Femur (tissue), 1 donor: ENCODE measurements around the gene BOD1L2.

Experiments
- DNase-seq: peaks from one replicate; pipeline ENCODE4 v3.0.0-alpha.2; 2017

Gene BOD1L2

DNA sequence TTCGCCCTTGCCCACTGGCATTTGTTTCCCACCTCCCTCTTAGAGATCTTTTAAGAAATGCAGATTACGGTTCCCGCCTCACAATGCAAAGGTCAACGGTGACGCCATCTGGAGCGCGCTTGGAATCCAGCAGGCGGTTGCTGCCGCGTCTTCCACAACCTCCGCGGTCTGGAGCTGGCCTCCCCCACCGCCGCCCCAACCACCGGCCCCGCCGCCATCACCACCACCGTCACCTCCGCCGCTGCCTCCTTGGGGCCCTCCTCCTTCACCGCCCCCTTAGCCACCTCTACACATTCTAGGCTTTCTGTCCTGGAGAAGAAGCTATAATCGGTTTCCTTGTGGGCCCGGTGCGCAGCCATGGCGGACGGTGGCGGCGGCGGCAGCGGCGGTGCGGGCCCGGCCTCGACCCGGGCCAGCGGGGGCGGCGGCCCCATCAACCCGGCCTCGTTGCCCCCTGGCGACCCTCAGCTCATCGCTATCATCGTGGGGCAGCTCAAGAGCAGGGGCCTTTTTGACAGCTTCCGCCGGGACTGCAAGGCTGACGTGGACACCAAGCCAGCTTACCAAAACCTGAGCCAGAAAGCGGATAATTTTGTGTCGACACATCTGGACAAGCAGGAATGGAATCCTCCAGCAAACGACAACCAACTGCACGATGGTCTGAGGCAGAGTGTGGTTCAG lies at the start of gene BOD1L2:
BOD1L2 (plus strand) TSS at position 132 of the 681 bp plus-strand sequence; CDS start at position 358, 226 bp downstream.
- no peak for DNase-seq

DNA sequence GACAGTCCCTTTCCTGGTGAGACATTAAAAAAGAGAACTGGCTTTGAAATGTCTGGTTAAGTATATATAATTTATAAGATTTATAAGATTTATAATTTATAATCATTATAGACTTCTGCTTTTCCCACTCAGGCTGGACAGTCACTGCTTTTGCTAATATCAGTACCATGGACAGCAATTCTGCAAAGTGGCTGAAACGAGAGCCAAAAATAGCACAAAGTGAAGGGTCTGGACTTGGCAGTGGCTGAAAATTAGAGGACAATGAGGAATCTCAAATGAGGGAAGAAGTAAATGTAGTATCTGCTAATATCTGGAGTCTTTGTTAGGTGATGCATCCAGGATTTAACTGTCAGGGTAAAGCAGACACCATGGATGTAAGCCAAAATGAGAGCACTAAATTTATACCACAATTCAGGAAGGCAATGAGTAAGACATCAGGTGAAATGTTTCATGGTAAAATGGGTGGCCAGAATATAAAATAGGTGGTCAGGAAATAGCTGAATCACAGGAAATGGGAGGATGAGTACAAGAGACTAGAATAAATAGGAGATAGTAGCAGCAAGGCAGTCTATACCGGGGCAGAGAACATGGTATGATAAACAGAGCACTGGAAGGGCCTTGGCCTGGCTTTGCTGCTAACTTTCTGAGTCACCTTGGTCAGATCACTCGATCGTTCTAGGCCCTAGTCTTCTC lies 39.6 kb upstream of the BOD1L2 start:
- no peak for DNase-seq

DNA sequence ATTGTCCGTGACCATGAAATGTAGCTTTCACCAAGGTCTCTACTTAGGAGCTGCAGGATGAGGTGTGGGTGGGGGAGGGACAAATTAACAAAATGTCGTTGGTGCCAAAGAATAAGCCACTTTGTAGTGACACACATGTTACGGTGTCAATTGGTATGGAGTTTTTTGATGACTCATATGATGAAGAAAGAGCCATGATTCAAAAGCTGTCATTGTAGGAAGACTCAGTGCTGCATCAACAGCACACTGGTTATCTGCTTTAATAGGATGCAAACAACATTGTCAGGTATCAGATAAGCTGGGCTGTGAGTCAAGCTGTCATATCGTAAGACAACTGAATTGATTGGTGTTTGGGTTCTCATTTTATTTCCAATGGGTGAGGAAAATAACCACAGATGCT lies 36.6 kb upstream of the BOD1L2 start:
- DNase-seq: no peak

DNA sequence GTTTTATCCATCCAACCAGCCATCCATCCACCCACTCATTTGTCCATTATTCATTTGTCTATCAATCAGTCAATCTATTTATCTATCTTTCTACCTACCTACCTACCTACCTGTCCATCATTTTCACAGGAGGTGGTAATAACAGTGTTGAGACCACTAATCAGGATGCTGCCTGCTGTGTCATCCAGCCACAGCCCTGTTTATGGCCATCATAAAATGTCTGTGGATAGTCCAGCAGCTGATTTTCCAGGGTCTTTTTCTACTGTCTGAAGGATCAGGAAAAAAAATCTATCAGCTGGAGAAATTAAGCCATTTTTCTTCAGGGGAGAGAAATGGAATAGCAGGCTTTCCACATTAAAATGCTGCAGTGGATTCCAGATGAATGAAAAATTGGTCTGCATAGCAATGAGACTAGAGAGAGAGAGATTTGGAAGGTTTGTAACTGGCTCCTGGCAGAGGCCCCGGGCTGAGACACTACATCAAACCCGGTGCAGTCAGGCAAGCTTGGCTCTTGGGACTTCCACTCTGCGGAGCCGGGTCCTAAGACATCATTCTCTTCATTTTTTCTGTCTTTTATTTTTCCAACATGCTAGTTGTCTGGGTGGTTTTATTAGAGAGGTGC lies 33.0 kb upstream of the BOD1L2 start:
- DNase-seq: no peak

DNA sequence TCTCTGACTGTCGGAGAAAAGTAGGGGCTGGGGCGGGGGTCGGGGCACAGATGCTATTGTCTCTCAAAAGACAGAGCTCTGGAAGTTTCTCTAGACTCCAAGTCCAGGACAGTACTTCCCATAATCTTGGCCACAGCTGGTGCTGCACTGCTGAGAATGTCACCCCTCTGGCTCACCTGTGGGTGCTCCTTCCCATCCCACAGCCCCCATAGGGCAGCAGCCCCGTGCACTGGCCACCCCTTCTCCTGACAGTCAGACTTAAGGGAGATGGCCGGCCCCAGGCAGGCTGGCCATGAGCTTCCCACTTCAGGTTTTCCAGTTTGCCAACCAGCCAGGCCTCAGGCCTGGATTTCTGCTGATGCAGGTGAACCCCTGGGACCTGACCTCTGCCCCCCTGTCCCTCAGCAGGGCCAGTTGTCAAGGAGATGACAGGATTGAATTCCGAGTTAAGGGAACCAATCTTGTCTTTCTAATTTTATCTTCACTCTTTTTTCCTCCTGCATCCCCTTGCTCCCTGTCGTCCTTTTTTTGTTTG lies 30.2 kb upstream of the BOD1L2 start:
- no peak for DNase-seq

DNA sequence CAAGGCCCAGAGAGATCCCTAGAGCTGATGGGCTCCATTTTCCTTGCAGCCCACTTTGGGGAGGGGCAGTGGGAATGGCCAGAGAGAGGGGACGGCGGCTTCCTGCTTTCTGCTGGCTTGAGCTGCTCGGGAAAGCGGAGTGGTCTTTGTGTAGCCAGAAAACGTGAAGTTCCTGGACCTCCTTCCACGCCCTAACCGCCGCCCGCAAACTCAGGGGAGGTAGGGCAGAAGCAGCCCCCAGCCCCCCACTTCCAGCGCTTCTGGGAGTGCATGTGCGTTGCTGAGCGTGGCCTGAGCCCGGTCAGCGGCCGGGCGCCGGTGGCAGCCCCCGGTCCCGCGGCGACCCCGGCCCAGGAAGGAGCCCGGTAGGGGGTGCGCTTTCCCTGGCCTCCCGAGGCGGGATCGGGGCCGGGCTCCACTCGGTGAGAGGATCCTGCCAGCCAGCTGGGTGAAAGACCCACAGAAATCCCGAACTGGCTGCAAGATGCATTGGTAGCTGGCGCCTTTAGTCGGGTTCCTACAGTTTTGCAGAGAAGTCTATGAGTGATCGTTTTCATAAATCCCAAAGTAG lies 25.3 kb upstream of the BOD1L2 start:
- DNase-seq: no peak

DNA sequence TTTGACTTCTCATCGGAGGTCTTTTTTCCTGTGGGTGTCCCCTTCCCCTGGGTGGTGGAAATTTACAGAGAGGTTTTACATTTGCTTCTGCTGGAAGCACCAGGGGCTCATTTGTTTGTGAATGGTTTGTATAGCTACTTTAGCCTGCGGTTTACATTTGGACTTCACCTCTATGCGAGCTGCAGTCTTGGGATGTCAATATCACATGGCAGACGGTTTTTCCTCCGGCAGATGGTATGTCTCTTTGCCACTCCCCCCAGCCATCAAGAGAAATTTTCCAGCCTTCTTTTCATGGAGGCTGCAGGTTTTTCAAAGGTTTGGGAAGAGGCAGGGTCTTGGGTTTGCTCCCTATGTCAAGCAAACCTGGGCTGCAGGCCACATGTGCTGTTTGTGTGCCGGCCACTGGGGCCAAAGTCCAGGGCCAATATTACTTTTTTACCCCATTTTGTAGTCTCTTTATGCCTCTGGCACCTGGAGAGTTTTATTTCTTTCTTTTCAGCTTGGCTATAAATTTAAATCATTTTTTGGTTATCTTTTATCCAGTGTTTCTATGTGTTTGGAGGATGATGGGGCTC lies 23.9 kb upstream of the BOD1L2 start:
- DNase-seq: no peak

DNA sequence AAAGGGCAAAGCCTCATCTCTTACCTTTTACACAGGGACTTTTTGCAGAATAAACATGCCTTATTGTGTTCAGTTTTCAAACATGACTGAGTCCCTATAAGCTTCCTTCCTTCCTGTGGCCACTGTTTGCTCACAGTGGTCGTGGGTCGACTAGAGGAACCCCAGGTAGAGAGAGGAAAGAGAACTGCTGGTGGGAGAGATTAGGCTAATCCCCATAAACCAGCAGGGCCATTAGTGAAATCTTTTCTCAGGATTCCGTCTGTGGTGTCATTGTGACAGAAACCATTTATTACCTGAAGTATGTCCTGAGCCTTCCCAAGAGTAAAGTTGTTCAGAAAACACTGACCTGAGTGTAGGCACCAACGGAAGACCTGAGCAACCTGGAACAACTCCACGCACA lies 21.3 kb upstream of the BOD1L2 start:
- DNase-seq: no peak

DNA sequence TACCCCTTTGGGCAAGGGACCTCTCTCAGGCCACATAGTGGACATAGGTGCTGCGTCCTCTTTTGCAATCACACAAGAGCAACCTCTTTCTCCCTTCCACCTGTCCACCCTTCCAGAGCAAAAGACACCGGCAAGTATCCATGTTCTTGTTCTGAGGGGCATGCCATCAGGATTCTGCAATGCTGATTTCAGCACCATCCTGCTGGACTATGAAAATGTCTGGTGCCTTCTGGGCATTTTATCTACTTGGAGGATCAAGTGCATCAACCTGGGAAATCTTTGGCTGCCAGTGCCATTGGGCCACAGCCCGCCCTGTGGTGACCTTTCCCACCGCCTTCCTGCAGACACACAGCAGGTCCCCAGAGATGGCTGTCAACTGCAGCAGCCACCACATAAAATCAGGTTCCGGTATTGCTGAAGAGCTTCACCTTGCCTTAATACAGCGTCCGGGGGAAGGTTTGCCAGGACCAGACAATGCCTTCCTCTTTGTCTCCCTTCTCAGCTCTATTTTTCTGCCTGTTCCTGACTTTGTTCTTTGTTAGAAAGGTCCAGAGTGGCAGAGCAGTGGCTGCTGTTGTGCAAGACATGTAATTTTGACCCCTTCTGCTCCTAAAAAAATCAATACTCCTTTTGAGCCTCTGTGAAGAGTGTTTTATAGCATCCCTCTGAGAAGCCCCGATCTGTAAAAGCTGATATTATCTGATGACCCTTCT lies 18.5 kb upstream of the BOD1L2 start:
- DNase-seq: no peak

DNA sequence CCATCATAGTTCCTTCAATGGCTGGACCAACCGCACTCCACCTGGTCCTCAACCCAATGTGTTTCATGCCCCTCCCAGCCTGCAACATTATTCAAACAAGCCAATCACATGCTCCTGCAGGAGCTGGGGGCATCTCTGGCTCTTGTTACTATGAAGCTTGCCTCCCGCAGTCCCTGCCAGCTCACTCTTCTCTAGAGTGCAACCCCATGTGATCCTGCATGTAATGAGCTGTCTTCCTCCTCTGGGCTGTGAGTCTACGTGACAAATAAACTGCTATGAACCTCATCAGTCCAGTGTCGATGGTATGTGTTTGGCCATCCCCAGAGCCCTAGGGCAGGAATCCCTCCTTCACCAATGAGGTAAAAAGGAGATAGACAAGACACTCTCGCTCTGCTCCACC lies 15.8 kb upstream of the BOD1L2 start:
- no peak for DNase-seq

DNA sequence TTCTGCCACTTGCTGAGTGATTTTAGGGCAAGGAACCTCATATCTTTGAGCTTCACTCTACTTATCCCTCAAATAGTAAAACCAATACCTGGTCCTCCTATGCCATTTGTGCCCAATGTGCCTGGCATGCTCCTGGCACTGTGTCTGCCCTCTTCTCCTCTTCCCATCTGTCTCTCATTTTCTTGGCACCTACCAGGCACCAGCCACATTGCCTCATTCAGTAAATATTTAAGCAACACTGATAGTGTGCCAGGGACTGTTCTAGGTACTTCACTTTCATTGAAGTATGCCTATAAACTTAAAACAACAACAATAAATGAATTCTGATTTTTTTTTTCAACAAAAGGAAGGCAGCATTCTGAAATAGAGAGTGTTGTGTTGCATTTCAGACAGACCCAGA lies 15.1 kb upstream of the BOD1L2 start:
- DNase-seq: no peak

DNA sequence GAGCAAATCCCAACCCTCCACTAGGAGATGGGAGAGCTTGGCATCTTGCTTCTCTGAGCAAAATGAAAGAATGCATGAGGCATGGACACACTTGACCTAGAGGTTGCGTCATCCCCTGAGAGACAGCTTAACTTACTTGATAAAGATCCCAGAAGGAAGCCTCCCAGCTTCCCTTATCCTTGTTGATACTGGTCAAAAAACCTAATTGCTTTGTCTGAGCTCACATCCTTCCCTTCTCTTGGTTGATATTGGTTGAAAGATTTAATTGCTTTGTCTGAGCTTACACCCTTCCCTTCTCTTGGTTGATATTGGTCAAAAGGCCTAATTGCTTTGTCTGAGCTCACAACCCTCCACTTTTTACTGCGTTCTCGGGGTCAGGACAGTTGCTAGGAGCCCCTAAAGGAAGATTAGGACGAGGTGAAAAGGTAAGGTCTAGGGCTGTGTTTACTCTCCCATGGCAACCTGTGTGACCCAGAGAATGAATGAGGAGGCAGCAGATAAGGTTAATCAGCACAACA lies 12.2 kb upstream of the BOD1L2 start:
- no peak for DNase-seq

DNA sequence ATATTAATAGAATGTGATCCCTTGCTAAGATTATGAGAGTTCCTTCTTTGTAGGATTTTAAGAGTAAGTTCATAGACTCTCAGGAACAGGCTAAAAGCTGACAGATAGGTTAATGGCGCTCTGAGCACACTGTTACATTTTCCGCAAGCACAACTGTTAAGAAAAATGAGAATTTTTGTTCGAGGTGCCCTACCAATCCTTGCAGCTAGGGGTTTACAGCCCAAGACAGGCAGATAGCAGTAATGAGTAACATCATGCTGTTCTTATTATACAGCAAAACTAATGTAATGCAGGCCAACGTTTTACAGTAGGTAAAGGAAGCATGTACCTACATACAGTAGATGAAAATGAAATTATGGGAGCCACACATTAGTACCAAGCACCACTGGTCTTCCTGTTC lies 11.2 kb upstream of the BOD1L2 start:
- no peak for DNase-seq

DNA sequence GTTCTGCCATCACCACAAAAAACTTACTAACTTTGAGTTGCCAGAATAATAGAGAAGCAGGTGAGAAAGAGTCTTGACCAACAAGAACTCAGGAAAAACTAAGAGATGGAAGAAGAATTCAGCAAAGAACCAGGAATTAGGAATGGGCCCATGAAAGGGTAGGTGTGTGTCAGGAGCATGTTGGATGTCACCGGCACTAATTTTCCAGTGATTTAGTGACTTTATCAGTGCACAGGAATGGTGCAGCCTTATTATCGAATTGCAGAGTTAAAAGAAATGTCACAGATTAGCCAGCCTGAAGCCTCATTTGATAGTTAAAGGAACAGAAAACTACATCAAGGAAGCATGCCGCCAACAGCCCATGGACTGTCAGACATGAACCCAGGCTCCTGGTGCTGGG lies 9.0 kb upstream of the BOD1L2 start:
- DNase-seq: no peak

DNA sequence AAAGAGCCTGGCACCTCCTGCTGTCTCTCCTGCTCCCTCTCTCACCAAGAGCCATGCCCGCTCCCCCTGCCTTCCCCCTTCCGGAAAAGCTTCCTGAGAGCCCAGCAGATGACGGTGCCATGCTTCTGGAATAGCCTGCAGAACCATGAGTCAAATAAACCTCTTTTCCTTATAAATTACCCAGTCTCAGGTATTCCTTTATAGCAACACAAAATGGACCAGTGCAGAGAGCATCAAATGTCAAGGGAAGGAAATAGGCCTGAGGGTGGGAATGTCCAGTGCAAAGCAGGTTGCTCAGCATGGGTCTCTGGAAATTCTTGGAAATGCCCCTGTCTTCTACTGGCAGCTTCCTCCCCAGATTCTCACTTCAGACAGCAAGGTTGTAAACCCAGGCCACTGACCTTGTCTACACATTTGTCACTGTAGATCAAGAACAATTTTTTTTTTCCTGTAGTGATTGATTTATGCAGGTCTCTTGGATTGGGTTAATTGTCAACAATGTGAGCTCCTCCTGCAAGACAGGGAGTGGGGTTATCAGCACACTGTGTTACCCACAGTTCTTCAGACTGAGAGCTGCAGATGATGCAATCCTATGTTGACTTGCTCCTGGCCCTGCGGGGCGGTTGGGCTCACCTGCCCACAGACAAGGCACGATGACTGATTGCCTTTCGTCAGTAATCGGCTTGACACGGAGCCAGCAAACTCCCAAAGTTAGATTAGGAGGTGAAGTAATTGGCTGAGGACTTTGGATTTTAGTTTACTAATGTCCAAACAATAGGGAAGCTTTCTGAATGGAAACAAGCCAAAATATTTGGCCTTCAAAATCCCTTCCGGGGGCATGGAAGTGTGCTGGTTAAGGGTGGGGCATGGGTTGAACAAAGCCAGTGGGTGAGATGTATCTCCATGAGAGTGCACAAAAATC lies 5.4 kb upstream of the BOD1L2 start:
- no peak for DNase-seq

DNA sequence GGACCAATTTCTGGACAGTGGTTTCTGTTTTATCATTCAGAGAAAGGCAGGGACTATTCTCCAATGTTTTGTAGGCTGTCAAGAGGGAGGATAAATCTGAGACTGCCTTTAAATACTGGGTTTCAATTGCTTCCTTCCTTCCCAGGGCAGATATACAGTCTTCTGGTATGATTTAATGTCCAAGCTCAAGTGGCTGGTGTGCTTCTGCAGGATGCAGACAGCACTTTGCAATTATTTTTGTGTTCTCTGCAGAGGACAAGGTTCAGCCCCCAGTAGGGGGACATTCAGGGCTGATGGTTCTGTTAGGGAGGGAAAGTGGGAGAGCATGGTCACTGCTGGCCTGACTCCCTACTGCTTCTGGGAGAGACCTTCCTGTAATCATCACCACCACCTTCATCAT lies 4.6 kb upstream of the BOD1L2 start:
- no peak for DNase-seq

DNA sequence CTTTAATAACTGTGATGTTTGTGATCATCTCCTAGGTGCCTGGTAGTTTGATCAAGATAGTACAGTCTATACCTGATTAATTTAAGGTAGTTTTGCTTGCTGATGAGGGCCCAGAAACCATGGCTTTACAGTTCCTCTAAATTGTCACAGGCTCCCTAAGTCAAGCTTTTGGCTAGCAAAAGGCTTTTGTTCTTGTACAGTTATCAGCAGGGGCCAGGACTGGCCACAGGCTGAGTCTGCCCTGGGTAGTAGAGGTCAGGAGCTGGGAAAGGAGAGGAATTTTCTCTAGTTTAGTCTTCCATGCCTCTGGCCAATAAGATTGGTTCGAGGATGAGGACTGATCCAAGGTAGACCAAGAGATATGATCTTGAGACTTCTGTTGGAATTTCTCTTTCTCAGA lies 3.6 kb upstream of the BOD1L2 start:
- DNase-seq: no peak

DNA sequence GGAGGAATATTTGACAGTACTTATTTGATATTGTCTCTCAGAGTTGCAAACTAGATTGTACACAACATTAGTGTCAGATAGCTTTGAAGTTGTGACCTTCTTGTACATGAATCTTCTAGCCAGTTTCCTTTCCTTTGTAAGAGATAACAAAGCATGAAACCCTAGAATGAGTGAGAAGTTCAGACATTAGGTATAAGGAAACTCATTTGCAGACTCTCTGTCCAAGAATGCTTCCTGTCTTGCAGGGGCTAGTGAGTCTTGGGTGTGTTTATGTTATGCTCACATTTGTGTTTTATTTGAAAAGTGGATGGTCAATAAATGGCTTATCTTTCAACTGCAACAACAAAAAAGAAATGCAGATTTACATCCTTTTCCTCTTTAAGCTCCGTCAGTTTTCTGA lies 1.4 kb downstream of the BOD1L2 start:
- no peak for DNase-seq

DNA sequence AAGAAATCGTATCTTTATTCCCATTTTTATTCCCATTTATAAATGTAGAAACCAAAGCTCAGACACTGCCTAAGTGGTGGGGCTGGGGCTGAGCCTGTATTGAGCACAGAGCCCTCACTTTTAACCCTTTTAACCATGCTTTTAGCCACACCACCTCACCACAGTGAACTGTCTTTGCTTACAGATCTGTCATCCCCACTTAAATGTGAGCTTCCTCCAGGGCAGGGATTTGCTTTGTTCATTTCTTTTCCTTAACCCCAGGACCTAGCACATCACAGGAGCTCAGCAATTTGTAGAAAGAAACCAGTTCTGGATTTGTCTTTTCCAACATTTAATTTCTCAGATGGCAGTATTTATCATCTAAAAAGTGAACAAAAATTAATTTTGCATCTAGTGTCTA lies 2.2 kb downstream of the BOD1L2 start:
- DNase-seq: no peak

DNA sequence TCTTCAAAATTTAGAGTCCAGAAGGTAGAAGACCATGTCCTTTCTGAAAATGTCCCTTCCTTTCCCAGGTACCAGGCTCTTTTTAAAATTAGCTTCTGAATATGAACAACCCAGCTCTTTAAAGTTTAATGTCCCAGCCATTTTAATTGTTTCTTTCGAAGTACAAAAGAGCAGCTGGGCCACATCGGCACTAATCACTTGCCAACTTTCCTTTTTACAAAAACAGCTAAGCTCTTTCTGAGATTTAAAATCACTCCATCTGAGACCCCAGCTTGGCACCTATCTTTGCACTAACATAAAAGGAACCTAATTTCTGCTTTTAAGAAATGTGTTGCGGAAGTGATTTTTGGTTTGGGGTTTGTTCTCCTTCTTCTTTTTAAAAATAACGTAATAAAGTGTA lies 2.6 kb downstream of the BOD1L2 start:
- no peak for DNase-seq

DNA sequence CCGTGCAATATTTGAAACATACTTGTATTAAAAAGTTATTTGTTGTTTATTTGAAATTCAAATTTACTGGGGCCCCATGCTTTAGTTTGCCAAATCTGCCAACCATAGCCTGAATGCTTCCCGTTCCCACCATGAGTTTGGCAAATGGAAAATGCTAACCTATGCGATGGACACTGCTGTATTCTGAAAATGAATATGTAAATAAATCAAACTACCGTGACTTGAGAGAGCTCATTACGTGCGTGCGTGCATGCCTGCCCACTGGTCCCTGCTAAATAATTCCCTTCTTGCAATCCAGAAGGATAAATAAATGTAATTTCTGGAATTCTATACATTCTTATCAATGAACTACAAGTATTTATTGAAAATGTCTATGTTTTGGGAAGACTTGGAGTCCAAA lies 3.2 kb downstream of the BOD1L2 start:
- no peak for DNase-seq
